Limb (tissue), 2 donors: ENCODE measurements around the gene CTNNA3.

Experiments
- DNase-seq, 2 donors: peaks; one replicate each; pipeline ENCODE4 v3.0.0-alpha.2; 2016; ENCODE audit errors: extremely low spot score in 2 of 2

Gene CTNNA3

DNA sequence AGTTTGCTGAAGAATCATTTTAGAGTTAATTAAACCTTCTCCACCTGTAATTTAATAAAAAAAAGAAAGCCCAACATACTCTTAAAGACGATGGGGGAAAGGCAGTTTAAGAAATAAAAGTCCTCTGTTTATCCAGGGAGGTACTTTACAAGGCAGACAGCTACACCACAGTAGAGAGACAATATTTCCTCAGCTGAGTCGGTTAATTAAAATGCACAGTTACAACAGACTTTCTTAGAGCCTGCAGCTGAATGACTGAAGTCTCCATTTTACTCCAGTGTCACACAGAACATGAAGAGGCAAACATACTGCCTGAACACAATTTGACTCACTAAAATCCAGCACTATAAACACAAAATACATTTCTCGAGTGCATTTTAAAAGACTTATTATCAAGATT is 755.0 kb downstream of the CTNNA3 start:
- DNase-seq = no peak

DNA sequence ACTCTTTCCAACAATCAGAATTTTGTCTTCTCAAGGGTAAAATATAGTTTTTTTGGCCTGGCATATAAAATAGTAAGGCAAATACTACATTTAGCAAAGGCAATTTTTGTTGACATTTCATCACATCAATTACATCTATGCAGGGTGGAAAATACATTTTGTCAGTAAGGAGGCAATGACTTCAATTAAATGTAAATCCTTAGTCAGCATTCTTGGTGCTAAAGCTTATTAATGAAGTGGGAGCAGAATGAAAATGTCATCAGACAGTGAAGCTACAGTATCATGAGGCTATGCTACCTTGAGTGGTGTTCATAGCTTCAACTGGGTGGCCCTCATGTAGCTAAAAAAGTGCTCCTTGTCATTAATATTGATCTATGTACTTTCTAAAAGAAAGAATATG is 761.3 kb downstream of the CTNNA3 start:
- no peak for DNase-seq

GRCh38 chr10:66931949-66932343 is 764.0 kb downstream of the CTNNA3 start:
- no peak for DNase-seq

DNA sequence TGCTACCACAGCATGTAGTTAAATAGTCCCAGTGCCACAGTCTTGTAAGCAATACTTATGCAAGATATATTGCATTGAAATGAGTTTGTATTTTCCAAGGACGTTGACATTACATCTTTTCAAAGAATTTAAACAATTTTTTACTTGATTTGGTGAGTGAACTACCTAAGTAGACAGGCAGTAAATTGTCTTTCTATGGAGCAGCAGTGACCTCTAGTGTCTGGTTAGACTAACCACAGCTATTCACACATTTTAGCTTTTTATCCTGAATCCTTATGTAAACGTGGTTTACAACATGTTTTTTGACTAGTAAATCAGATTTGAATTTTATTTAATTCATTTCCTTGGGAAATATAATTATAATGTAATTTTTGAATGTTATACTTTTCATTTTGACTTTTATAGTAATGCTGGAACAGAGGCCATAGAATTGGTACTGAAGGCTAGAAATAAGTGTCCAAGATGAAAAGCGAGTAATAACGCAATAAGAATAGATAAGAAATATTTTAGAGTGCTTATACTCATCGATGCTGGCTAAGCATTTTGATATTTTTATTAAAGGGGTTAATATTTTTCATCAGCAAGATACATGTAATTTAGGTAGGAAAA is 764.6 kb downstream of the CTNNA3 start:
- peak in 1 of 2 donors; percentile 87 for DNase-seq

- no peak for DNase-seq
Observed at GRCh38 chr10:66929375-66929774, 766.6 kb downstream of the CTNNA3 start.

DNA sequence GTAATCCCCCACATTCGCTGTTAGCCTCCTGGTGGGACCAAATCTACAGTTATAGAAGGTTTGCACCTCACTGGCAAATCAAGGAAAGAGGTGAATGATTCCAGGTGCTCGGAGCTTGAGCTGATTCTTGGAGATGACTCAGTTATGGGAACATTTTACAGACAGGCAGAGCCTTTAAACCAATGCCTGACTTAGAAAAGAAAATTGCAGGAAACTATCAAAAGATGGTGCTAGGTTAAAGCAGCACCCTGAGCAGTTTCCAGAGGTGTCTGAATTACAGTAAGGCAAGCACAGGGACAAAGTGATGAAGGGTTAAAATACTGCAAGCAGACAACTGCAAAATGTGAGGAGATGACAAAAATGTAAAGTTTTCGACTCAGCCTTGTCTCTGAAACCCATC is 767.2 kb downstream of the CTNNA3 start:
- DNase-seq = no peak

- DNase-seq = peak in 1 of 2 donors; percentile 55
Observed at GRCh38 chr10:66927971-66928770, 767.8 kb downstream of the CTNNA3 start.

- no peak for DNase-seq
Observed at GRCh38 chr10:66927251-66927935, 768.6 kb downstream of the CTNNA3 start.

- no peak for DNase-seq
Observed at GRCh38 chr10:66926841-66927240, 769.2 kb downstream of the CTNNA3 start.

GRCh38 chr10:66925896-66926715 is 769.9 kb downstream of the CTNNA3 start, which contains the start of gene LRRTM3:
LRRTM3 (plus strand) TSS chr10:66926036.
- peak; percentile 69 to 72 for DNase-seq

GRCh38 chr10:66925373-66925772 is 770.6 kb downstream of the CTNNA3 start:
- no peak for DNase-seq

- DNase-seq = no peak
Observed at GRCh38 chr10:66924674-66925345, 771.2 kb downstream of the CTNNA3 start.

DNA sequence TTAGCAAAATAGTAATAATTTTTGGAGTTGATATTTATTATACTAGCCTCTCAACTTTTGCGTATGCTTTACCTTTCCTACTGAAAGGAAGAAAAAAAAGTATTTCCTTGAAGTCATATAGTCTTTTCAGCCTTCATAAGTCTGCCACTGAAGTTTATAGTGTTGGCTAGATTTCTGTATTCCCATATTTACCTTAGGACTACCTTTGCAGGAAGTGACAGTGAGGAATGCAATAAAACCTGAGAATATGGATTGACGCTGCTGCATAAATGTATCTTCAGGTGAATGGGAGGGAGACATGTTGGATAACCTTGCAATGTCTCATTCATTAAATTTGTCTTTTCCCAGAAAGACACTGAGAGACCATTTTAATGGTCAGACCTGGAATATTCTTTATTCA is 776.7 kb downstream of the CTNNA3 start:
- no peak for DNase-seq

DNA sequence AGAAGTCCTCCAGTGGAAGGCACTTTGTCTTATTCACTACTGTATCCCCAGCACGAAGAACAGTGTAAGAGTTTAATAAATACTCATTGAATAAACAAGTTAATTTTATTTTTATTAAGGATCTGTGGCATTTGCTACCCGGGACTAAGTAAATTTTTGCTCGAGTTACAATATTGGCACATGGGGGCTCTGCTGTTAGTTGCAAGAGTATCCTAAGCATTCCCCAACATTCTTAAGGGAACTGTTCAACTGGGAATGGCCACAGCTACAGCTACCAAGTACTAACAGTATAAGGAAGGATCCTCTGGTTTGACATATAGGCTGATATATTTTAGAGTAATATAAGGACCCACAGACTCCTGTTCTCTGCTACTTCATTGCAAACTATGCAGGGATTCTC is 778.9 kb downstream of the CTNNA3 start:
- DNase-seq = no peak

DNA sequence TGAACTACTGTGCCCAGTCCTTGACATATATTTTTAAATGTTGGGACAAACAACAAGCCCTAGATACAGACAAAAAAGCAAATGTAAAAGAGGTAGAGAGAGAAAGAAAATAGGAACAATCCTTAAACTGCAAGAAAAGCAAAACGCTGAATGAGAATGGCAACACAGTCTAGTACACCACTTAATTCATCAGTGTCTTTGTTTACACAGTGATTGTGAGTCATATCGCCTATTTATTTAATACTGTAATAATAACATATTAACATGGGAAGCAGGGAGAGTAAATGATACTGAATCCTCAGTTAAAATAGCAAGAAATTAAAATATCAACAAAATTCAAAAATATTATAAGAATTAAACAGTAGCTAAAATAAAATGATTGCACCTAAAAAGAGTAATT is 780.0 kb downstream of the CTNNA3 start:
- no peak for DNase-seq

- DNase-seq = no peak
Observed at GRCh38 chr10:66910671-66911070, 785.3 kb downstream of the CTNNA3 start.

DNA sequence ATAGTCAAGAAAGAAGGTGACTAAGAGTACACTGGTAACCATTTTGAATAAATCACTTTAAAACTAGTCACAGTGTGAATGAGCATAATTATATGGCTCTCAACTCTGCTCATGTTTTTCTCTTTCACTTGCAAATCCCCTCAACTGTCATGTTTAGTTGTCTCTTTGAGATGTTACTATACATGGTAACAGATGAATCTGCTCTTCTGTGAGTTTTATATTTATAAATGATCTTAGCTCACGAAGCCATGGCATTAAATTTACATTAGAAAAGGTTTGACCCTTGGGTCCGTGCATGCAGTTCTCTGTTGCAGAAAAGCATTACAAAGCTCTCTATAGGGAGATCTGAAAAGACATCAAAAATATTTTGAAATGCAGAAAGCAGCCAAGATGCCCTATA is 803.1 kb downstream of the CTNNA3 start:
- DNase-seq = no peak

DNA sequence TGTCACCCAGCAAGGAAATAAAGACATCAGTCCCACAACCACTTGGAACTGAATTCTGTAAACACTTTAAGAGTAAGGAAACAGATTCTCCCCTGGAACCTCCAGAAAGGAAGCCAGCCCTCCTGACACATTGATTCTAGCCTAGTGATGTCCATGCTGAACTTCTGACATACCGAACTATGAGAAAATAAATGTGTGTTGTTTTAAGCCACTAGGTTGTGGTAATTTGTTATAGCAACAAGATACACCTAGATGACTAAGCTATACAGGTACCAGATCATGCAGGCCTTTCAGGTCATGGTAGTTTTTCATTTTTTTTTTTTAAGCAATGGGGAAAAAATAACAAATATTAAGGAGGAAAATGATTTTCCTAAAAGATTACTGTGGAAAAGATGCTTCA is 807.8 kb downstream of the CTNNA3 start:
- no peak for DNase-seq

- no peak for DNase-seq
Observed at GRCh38 chr10:66886848-66887247, 809.1 kb downstream of the CTNNA3 start.

GRCh38 chr10:66882271-66882670 is 813.7 kb downstream of the CTNNA3 start:
- DNase-seq = no peak

- DNase-seq = no peak
Observed at GRCh38 chr10:66881814-66882213, 814.2 kb downstream of the CTNNA3 start.
